Activated T-cell treated with anti-CD3 and anti-CD28 coated beads, Interleukin-2, amount 50 U/mL, for 72 hours (primary cell): ENCODE results near the gene SORCS3. TPM values are rescaled to one million over a fixed set of nuclear protein-coding genes. Genes with fewer than 3 reads are reported as not detected.

ENCODE experiments used
- ATAC-seq, 2 donors: fragments of 150-1000 bp; cut with Tn5 transposase; replicated peaks in 1 of 2; 2 replicates each; pipeline ENCODE4 v1.10.0; 2021; ENCODE audit warnings: moderate library complexity in 2 of 2, mild to moderate bottlenecking in 1 of 2
- DNase-seq, 2 donors: peaks; one replicate each; pipeline ENCODE4 v3.0.0; 2021 to 2022; ENCODE audit warnings: mixed read lengths in 1 of 2
- H3K27ac Mint-ChIP-seq: one replicate; pipeline ENCODE4 v1.8.0; 2022; ENCODE audit warnings: mild to moderate bottlenecking, moderate library complexity, mixed read lengths
- H3K27me3 Mint-ChIP-seq: one replicate; pipeline ENCODE4 v1.8.0; 2022; ENCODE audit warnings: low read depth, mixed read lengths
- H3K36me3 Mint-ChIP-seq, 2 donors: one replicate each; pipeline ENCODE4 v1.8.0; 2022; ENCODE audit warnings: mixed read lengths in 2 of 2, mild to moderate bottlenecking in 1 of 2; ENCODE audit not compliant: insufficient read depth in 2 of 2
- H3K4me1 Mint-ChIP-seq: one replicate; pipeline ENCODE4 v1.8.0; 2022; ENCODE audit warnings: low read depth, mixed read lengths
- H3K4me3 Mint-ChIP-seq, 2 donors: one replicate each; pipeline ENCODE4 v1.8.0; 2022; ENCODE audit warnings: mild to moderate bottlenecking in 2 of 2, mixed read lengths in 2 of 2, moderate library complexity in 2 of 2
- H3K9me3 Mint-ChIP-seq, 2 donors: one replicate each; pipeline ENCODE4 v1.8.0; 2022; ENCODE audit warnings: mixed read lengths in 2 of 2
- total RNA-seq, 2 donors: library from RNA; stranded (reverse); gene quantifications; one replicate each; pipeline ENCODE4 v1.2.3, GENCODE V29; 2022

Gene SORCS3
- total RNA-seq, 2 donors from 2014 or later, result not detected

DNA sequence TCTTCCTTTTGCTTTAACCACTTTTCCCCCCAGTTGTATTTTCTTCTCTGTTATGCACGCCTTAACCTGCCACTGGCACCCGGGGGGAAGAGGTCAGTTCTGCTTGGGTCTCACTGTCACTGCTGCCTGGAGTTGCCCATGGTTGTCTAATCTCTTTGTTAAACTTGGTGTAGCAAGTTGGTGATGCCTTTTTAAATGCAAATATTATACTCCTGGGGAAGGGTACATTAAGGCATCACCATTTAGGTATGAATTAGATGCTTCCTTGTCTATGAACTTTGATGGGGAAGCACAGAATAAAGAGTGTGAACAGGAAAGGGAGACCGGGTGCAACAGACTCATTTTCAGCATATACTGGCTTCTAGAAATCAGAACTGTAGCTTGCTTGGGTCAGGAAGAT, 9.1 kb upstream of the SORCS3 start:
- no peak overlapping the region for H3K4me3 Mint-ChIP-seq
- H3K36me3 Mint-ChIP-seq, result no peaks in the 10 kb centered on the region
- no peaks in the 10 kb centered on the region for H3K4me1 Mint-ChIP-seq
- H3K27ac Mint-ChIP-seq, result no peak overlapping the region
- H3K27me3 Mint-ChIP-seq, result peaks cover 55% of the 10 kb centered on the region
- DNase-seq (no peak), ATAC-seq (no peak)
- no peaks in the 10 kb centered on the region for H3K9me3 Mint-ChIP-seq

DNA sequence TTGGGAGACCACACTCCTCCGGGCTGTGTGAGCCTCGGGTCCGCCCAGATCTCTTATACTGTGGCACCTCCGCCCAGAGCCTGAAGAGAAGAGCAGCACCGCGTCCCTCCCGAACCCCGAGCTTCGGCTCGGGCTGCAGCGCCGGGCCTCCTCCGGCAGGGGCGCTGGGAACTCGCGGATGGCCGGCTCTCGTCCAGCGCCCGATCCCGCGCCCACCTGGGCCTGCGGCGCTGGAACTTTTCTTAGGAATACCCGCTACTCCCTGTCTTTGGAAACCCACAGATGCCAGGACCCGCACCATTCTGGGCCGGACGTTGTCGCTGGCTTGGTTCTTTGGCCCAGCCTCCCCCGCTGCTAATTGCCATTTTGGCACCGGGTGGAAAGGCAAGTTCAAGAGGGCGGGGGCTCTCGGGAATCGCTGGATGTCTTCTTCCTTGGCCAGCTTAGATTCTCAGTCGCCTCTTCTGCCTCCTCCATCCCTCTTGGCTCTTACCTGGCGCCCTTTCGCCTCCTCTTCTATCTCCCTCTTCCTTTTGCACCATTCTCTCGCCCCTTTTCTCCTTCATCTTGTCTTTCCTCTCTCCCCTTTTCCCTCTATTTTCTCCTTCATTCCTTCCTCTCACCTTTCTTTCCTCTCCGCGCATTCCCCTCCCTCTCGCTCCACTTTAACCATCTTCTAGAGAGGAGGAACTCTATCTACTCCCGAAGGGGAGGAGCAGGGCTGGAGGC, 2.1 kb upstream of the SORCS3 start:
- ATAC-seq, result peak; percentile 27 to 50
- Mint-ChIP-seq H3K9me3 (no peaks in the 10 kb centered on the region), H3K36me3 (peaks cover 0 to 5% of the 10 kb centered on the region in 2 donors), H3K27ac (no peak overlapping the region), H3K27me3 (peaks cover 62% of the 10 kb centered on the region), H3K4me1 (peaks cover 9% of the 10 kb centered on the region), H3K4me3 (peak overlapping the region; percentile 52 to 61)
- peak in 1 of 2 donors; percentile 18 for DNase-seq

DNA sequence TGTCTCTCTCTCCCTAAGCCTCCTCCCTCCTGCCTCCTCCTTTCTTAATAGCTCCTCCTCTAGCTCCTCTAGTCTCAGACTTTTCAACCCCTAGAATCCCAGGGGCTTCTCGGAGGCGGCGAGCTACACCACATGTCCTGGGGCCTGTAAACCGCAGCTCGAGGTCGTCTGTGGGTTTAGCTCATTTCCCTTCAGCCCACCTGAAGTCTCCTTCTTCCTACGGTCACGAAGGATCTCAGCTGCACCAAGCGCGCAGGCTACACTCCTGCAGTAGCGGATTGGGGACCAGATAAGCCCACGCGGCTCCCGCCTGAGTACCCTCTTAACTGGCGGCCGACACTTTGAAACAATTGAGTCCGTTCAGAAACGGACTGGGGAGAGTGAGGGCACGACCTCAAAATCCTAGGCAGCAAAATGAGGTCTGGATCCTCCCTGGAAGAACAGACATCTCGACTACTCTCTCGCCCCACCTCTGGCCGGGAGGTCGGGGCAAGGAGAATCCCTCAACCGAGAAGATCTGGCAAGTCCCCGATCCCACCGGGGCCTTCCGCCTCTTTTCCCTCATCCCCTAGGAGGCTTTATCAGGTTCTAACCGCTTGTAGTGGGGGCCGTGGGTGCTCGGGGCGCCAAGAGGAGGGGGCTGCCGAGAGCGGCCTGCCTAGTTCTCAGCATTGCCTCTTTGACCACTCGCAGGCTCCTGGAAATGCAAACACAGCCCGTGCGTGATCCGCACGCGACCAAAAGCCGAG, 1.3 kb upstream of the SORCS3 start:
- H3K9me3 Mint-ChIP-seq, result no peaks in the 10 kb centered on the region
- H3K27me3 Mint-ChIP-seq, result peaks cover 64% of the 10 kb centered on the region
- ATAC-seq (no peak), DNase-seq (no peak)
- peaks cover 9% of the 10 kb centered on the region for H3K4me1 Mint-ChIP-seq
- H3K36me3 Mint-ChIP-seq, result peaks cover 0 to 5% of the 10 kb centered on the region in 2 donors
- H3K4me3 Mint-ChIP-seq, result peak overlapping the region; percentile 52 to 61
- no peak overlapping the region for H3K27ac Mint-ChIP-seq

DNA sequence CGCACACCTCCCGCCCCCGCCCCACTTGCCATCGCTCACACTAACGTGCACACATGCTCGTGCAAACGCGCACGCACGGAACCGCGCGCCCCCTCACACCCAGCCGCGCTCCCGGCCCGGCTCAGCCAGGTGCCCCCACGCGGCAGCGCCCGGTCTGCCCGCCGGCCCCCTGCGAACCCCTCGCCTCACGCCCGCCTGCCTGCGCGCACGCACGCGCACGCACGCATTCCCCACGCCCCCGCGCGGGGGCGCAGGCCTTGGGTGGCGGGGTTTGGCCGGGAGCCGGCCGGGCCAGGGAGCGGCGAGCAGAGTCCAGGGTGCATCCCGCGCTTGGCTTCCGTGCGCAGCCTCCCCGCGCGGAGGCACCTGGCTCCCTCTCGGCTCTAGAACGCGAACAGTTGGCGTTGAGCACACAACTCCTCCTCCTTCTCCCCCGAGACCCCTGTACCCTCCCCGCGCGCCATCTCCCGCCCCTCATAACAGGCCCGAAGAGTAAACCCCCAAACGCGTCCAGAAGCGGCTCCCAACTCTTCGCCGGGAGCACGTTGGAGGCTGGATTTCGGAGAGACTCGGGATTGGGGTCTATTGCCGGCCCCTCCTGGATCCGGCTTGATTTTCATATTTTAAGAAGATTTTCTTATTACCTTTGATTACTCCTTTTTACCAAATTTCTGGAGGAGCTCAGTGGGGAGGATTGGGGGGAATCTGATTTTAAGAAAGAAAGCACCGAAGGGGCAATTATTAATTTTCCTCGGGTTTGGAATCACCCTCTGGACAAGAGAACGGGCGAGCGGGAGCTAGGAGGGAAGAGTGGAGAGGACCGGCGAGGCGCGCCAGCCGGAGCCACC, 527 bp upstream of the SORCS3 start:
- Mint-ChIP-seq H3K9me3 (no peaks in the 10 kb centered on the region), H3K27ac (no peak overlapping the region), H3K4me1 (peaks cover 9% of the 10 kb centered on the region), H3K36me3 (peaks cover 0 to 5% of the 10 kb centered on the region in 2 donors), H3K27me3 (peaks cover 67% of the 10 kb centered on the region), H3K4me3 (peak overlapping the region; percentile 17 to 28)
- no peak for DNase-seq
- no peak for ATAC-seq

DNA sequence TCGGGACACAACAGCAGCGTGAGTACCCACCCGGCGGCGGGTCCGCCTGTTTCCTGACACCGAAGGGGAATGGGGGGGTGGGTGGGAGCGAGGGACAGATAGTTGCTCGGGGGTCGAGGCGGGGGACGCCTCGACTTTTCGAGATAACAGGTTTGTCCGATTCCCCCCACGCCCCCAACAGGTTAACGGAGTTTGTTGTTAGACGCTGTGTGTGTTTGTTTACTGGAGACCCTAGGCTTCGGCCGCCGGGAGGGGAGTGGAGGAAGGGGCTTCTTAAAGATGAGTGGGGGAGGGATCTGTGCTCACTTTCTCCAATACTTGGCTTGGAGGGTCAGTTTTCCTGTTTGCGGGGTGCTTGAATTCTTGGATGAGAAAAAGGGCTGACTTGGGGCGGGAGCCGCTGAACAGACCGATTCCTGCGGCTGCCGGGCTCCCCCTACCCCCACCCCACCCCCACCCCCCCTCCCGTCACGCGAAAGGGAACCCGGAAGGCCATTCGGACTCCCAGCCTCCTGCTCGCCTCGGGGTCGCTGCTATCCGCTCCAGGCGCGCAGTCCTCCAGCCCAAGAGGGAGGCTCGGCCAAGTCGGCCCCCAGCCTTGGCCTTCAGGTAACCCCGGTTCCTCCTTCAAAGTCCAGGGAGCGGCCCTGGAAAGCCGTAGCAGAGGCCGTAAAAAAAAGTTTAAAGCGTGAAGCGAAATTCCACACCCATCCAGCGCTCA, 1.0 kb downstream of the SORCS3 start:
- Mint-ChIP-seq H3K9me3 (no peaks in the 10 kb centered on the region), H3K36me3 (peaks cover 0 to 5% of the 10 kb centered on the region in 2 donors), H3K27me3 (peaks cover 67% of the 10 kb centered on the region), H3K4me3 (peak overlapping the region; percentile 33 to 44), H3K27ac (no peak overlapping the region), H3K4me1 (peaks cover 9% of the 10 kb centered on the region)
- DNase-seq, result no peak
- ATAC-seq, result no peak

DNA sequence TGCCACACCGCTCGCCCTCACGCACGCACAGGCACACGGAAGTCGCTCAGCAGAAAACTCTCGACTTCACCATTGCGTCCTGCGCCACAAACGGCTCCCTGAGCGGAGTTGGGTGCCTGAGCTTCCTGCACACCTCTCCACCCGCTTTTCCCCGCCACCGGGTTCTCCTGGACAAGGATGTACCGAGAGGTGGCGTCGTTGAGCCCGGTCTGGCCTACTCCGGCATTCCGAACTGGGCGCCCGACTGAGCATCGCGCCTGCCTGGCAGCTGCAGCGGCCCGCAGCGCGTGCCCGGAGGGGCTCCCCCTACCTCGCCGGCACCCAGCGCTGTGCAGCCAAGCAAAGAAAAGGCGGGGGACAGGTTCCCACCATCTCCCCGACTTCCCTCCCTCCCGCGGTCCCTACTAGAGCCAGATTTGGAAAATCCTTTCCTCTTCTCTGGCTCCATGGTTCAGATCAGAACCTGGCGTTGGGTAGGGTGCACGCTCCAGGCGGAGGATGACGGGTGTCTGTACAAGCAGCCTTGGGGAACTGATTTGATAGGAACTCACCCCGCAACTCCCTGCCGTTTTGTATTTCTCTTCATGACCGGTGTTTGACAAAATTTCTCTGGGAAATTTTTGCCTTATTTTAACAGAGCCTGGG, 1.7 kb downstream of the SORCS3 start:
- peaks cover 67% of the 10 kb centered on the region for H3K27me3 Mint-ChIP-seq
- H3K36me3 Mint-ChIP-seq, result peaks cover 0 to 4% of the 10 kb centered on the region in 2 donors
- DNase-seq, result peak; percentile 25 to 42
- H3K9me3 Mint-ChIP-seq, result no peaks in the 10 kb centered on the region
- H3K4me1 Mint-ChIP-seq, result peaks cover 9% of the 10 kb centered on the region
- peak; percentile 32 to 38 for ATAC-seq
- H3K4me3 Mint-ChIP-seq, result peak overlapping the region in 1 of 2 donors; percentile 44
- no peak overlapping the region for H3K27ac Mint-ChIP-seq

DNA sequence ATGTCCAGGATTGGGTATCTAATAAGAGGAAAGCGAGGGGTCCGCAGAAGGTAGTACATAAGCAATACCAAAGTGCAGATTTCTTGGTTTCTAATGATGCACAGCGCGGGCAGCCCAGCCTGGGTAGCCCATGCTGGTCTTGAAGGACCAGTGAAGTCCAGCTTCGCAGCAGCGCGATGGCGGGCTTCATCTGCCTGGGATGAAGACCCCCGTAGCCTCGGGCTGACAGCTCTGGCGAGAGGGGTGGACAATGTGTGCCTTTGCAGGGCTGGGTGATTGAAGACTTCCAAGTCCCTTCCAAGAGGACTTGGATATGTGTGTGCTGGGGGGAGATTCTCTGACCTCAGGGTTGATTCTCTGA, 2.2 kb downstream of the SORCS3 start:
- Mint-ChIP-seq H3K27me3 (peaks cover 67% of the 10 kb centered on the region), H3K9me3 (no peaks in the 10 kb centered on the region), H3K4me3 (no peak overlapping the region), H3K27ac (no peak overlapping the region), H3K36me3 (no peaks in the 10 kb centered on the region), H3K4me1 (peaks cover 9% of the 10 kb centered on the region)
- no peak for DNase-seq
- no peak for ATAC-seq

DNA sequence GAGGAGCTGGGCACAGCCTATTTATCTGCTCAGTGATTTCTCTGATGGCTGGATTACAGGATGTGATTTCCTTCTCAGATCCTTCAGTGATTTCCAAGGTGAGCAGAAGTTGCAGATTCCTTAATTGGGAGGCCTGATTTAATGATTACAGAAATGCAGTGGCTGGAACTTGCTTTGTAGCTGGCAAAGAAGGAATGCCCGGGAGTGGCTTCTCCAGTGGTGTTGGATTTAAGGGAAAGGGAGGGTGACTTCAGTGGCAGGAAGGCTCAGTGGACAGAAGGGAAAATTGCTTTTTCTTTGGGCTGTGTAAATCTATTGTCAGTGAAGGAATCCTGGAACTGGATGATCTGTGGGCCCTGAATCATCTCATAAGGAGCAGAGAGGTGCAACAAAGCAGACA, 5.1 kb downstream of the SORCS3 start:
- H3K9me3 Mint-ChIP-seq, result no peaks in the 10 kb centered on the region
- peaks cover 55% of the 10 kb centered on the region for H3K27me3 Mint-ChIP-seq
- DNase-seq (no peak), ATAC-seq (no peak)
- no peak overlapping the region for H3K27ac Mint-ChIP-seq
- H3K4me1 Mint-ChIP-seq, result no peaks in the 10 kb centered on the region
- H3K4me3 Mint-ChIP-seq, result no peak overlapping the region
- H3K36me3 Mint-ChIP-seq, result no peaks in the 10 kb centered on the region

DNA sequence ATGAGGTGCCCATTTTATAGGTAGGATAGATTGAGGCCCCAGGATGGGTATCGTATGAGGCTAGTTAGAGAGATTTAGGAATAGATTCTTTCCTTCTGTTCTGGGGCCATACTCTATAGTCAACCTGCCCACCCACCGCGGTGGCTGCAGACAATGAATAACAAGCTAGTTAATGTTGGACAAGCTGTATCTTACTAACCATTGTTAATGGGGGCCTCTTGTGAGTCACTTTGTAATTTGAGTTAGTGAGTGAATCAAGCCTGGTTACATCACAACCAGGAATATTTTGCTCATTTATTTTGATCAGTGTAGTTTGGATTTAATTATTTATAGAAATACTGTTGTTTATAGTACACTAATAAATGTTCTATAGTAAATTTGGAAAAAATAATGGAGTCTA, 7.3 kb downstream of the SORCS3 start:
- no peaks in the 10 kb centered on the region for H3K9me3 Mint-ChIP-seq
- no peak for DNase-seq

DNA sequence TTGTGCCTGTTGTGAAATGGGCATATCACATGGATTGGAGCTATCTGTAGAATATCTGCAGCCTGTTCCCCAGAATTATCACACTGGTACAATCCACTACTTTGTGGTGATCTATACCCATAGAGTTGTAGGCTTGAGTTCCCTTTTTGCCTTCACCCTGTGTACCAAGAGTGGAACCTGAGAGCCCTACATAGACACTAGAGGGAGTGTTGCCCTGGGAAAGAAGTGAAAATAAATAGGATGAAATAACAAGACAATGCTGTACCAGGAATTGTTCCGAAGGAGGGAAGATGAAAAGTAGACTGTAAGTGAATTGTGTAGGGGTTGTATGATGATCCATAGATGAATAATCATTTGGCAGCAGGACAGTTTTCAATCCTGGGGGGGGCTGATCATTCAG, 9.0 kb downstream of the SORCS3 start:
- H3K4me1 Mint-ChIP-seq, result no peaks in the 10 kb centered on the region
- H3K4me3 Mint-ChIP-seq, result no peak overlapping the region
- peaks cover 44% of the 10 kb centered on the region for H3K27me3 Mint-ChIP-seq
- H3K9me3 Mint-ChIP-seq, result no peaks in the 10 kb centered on the region
- no peak for DNase-seq
- H3K36me3 Mint-ChIP-seq, result no peaks in the 10 kb centered on the region
- no peak for ATAC-seq
- no peak overlapping the region for H3K27ac Mint-ChIP-seq

More for the DNA sequence above, 7.3 kb downstream of the SORCS3 start:
- H3K27me3 Mint-ChIP-seq, result peaks cover 50% of the 10 kb centered on the region
- no peaks in the 10 kb centered on the region for H3K36me3 Mint-ChIP-seq
- no peaks in the 10 kb centered on the region for H3K4me1 Mint-ChIP-seq
- H3K4me3 Mint-ChIP-seq, result no peak overlapping the region
- no peak for ATAC-seq
- H3K27ac Mint-ChIP-seq, result no peak overlapping the region

DNA sequence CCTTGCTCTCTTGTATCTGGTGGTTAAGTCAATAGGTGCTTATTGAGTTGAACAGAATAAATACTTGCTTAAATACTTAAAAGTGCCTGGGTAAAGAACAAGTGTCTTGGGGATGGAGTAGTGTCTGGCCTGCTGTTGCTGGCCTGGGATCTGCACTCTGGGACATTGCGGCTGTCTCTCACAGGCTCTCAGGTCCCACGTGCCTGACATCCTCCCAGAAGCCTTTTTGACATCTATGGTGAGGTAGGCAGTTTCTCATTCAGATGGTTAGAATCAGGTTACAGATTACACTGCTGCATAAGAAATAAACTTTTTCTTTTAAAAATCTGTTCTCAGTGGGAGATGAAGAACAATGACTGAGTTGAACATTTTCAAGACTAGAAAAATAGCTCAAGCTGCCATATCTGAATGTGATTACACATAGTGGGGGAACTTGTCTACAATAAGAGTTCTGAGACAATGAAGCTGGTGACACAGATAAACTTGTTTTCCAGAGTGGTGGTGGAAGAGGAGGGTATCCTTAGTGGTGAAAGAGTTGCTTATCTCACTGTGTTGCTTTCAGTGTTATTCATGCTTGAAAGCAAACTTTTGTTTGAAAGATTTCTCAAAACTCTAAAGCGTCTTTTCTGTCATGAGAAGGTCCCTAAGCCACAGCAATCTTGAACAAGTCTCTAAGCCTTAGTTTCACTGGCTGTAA, 9.7 kb downstream of the SORCS3 start:
- ATAC-seq, result no peak
- Mint-ChIP-seq H3K4me3 (no peak overlapping the region), H3K9me3 (no peaks in the 10 kb centered on the region), H3K36me3 (no peaks in the 10 kb centered on the region), H3K27ac (no peak overlapping the region), H3K4me1 (no peaks in the 10 kb centered on the region), H3K27me3 (peaks cover 38% of the 10 kb centered on the region)
- no peak for DNase-seq

DNA sequence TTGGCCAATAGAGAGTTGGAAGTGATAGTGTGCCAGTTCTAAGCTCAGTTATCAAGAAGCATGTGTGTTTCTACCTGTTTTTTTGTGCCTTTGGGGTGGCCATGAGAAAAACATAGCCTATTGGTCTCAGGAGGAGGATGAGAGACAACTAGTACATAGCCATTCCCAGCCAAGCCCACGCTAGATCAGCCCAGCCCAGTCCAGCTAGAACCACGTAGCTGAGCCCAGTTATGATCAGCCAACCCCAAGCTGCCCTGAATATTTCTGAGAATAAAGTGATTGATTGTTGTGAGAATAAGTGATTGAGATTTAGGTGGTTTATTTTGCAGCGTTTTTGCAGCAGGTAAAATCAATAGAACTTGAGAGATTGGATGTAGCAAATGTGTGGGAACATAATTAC, 15.9 kb downstream of the SORCS3 start:
- Mint-ChIP-seq H3K27ac (no peak overlapping the region), H3K9me3 (no peaks in the 10 kb centered on the region), H3K4me1 (no peaks in the 10 kb centered on the region), H3K4me3 (no peak overlapping the region), H3K27me3 (peaks cover 37% of the 10 kb centered on the region), H3K36me3 (no peaks in the 10 kb centered on the region)
- DNase-seq (no peak), ATAC-seq (no peak)
